Activated CD4-positive, CD25-positive, alpha-beta regulatory T cell (primary cell): ENCODE measurements around the gene KCND2.
"Not testable (repeated sequence)": the region's sequence is repeated elsewhere in the genome, so short reads cannot be mapped to it uniquely, and the experiment has no call there.

ENCODE experiments used
- DNase-seq, 4 experiments: peaks; one replicate each; lab custom pipeline; 2025; lab: John Stamatoyannopoulos, UW

Gene KCND2

GRCh38 chr7:120587243-120587642 is 314.3 kb downstream of the KCND2 start:
- DNase-seq: no peak

GRCh38 chr7:120588416-120588815 is 315.4 kb downstream of the KCND2 start:
- DNase-seq: no peak

GRCh38 chr7:120588862-120589261 is 315.9 kb downstream of the KCND2 start:
- no peak for DNase-seq

- DNase-seq: no peak
Observed at GRCh38 chr7:120600607-120601006, 327.6 kb downstream of the KCND2 start.

- DNase-seq: no peak
Observed at GRCh38 chr7:120603366-120603765, 330.4 kb downstream of the KCND2 start.

- no peak for DNase-seq
Observed at GRCh38 chr7:120609136-120609753, 336.3 kb downstream of the KCND2 start.

GRCh38 chr7:120611975-120612374 is 339.0 kb downstream of the KCND2 start:
- DNase-seq: no peak

GRCh38 chr7:120615703-120616102 is 342.7 kb downstream of the KCND2 start:
- DNase-seq: no peak

GRCh38 chr7:120617275-120617674 is 344.3 kb downstream of the KCND2 start:
- no peak for DNase-seq

GRCh38 chr7:120628251-120628650 is 355.3 kb downstream of the KCND2 start:
- no peak for DNase-seq

- DNase-seq: no peak
Observed at GRCh38 chr7:120639884-120640283, 366.9 kb downstream of the KCND2 start.

- DNase-seq: no peak
Observed at GRCh38 chr7:120645966-120646365, 373.0 kb downstream of the KCND2 start.

GRCh38 chr7:120654241-120654640 is 381.3 kb downstream of the KCND2 start:
- no peak for DNase-seq

- DNase-seq: no peak
Observed at GRCh38 chr7:120658516-120658915, 385.5 kb downstream of the KCND2 start.

- no peak for DNase-seq
Observed at GRCh38 chr7:120662291-120662690, 389.3 kb downstream of the KCND2 start.

- no peak for DNase-seq
Observed at GRCh38 chr7:120665068-120665467, 392.1 kb downstream of the KCND2 start.

GRCh38 chr7:120675076-120675475 is 402.1 kb downstream of the KCND2 start:
- DNase-seq: no peak

GRCh38 chr7:120677535-120677934 is 404.6 kb downstream of the KCND2 start:
- no peak for DNase-seq

- no peak for DNase-seq
Observed at GRCh38 chr7:120680985-120681384, 408.0 kb downstream of the KCND2 start.

GRCh38 chr7:120684463-120684862 is 411.5 kb downstream of the KCND2 start:
- no peak for DNase-seq

- DNase-seq: no peak
Observed at GRCh38 chr7:120691915-120692314, 418.9 kb downstream of the KCND2 start.

- DNase-seq: no peak
Observed at GRCh38 chr7:120695848-120696247, 422.9 kb downstream of the KCND2 start.

GRCh38 chr7:120700796-120701195 is 427.8 kb downstream of the KCND2 start:
- no peak for DNase-seq

GRCh38 chr7:120702408-120702807 is 429.4 kb downstream of the KCND2 start:
- DNase-seq: not testable (repeated sequence)
